Measurements from ENCODE around the gene SLC66A1. TPM values are rescaled to one million over a fixed set of nuclear protein-coding genes. Genes with fewer than 3 reads are reported as not detected.

SLC66A1 gene
- total RNA-seq, 4 donors from 2014 or later: 19.1 to 53.9 (median 35.3) TPM

- Histone ChIP-seq H3K27ac (no peak overlapping the region), H3K9me3 (no peaks in the 10 kb centered on the region), H3K4me3 (no peak overlapping the region), H3K36me3 (no peaks in the 10 kb centered on the region), H3K27me3 (no peaks in the 10 kb centered on the region), H3K4me1 (peaks cover 0 to 7% (median 2%) of the 10 kb centered on the region in 4 donors)
- no peak for DNase-seq
- intact Hi-C loops (cut with DNase I; ENCODE audit: low total_unique reads) (no loop called here), in situ Hi-C loops (cut with MboI; ENCODE audit: low pct_ligation_motif_present in 1 of 4, low pct_unique_long_range_greater_than_20kb in 1 of 4, low sequenced_read_pairs in 3 of 4) (no loop called here)
- WGBS, 2 donors (ENCODE audit: low coverage in 1 of 2): 60 to 88% methylated on average over 1 to 4 of the region's 4 CpGs
- no peak for TF ChIP-seq CTCF (IDR thresholded peaks at IDR 0.05)
- TF ChIP-seq POLR2AphosphoS5 (IDR thresholded peaks at IDR 0.05): no peak
- TF ChIP-seq EP300 (IDR thresholded peaks at IDR 0.05; ENCODE audit: low read depth): no peak
Observed at GRCh38 chr1:19337289-19337688, 25.2 kb downstream of the SLC66A1 start.

GRCh38 chr1:19338323-19338762 is 26.2 kb downstream of the SLC66A1 start:
- Histone ChIP-seq H3K4me1 (peaks cover 0 to 7% (median 2%) of the 10 kb centered on the region in 4 donors), H3K27ac (no peak overlapping the region), H3K27me3 (no peaks in the 10 kb centered on the region), H3K4me3 (no peak overlapping the region), H3K36me3 (peaks cover 0 to 7% (median 0%) of the 10 kb centered on the region in 4 donors), H3K9me3 (no peaks in the 10 kb centered on the region)
- WGBS, 2 donors (ENCODE audit: low coverage in 1 of 2): 86% methylated on average over 27 of the region's 27 CpGs; no CpG with 5 or more reads in 1 of the 2 donors
- intact Hi-C loops (cut with DNase I; ENCODE audit: low total_unique reads) (no loop called here), in situ Hi-C loops (cut with MboI; ENCODE audit: low pct_ligation_motif_present in 1 of 4, low pct_unique_long_range_greater_than_20kb in 1 of 4, low sequenced_read_pairs in 3 of 4) (no loop called here)
- TF ChIP-seq CTCF (IDR thresholded peaks at IDR 0.05): peak in 1 of 5 experiments; percentile 12
- TF ChIP-seq POLR2A (IDR thresholded peaks at IDR 0.05): no peak
- no peak for DNase-seq

- intact Hi-C loops (cut with DNase I; ENCODE audit: low total_unique reads): no loop called here
- TF ChIP-seq POLR2AphosphoS5 (IDR thresholded peaks at IDR 0.05) (no peak), POLR2A (IDR thresholded peaks at IDR 0.05) (no peak), EP300 (IDR thresholded peaks at IDR 0.05; ENCODE audit: low read depth) (no peak)
Observed at GRCh38 chr1:19339214-19339861, 27.2 kb downstream of the SLC66A1 start.

GRCh38 chr1:19340387-19340937 is 28.3 kb downstream of the SLC66A1 start:
- H3K4me3 ChIP-seq: no peak overlapping the region
- WGBS, 2 donors (ENCODE audit: low coverage in 1 of 2): 94 to 100% methylated on average over 4 to 14 of the region's 14 CpGs
- intact Hi-C loops (cut with DNase I; ENCODE audit: low total_unique reads) (no loop called here), in situ Hi-C loops (cut with MboI; ENCODE audit: low pct_ligation_motif_present in 1 of 4, low pct_unique_long_range_greater_than_20kb in 1 of 4, low sequenced_read_pairs in 3 of 4) (loop anchor here in 3 of 4 donors (5.0 to 10.0 kb wide), 2 partner anchors 312 to 314 kb away; no protein-coding TSS in a partner anchor)
- no peaks in the 10 kb centered on the region for H3K9me3 ChIP-seq
- H3K36me3 ChIP-seq: peaks cover 0 to 25% (median 7%) of the 10 kb centered on the region in 4 donors
- peaks cover 0 to 7% (median 2%) of the 10 kb centered on the region in 4 donors for H3K4me1 ChIP-seq
- no peak for TF ChIP-seq POLR2A (IDR thresholded peaks at IDR 0.05)
- no peak for TF ChIP-seq EP300 (IDR thresholded peaks at IDR 0.05; ENCODE audit: low read depth)
- no peak for TF ChIP-seq POLR2AphosphoS5 (IDR thresholded peaks at IDR 0.05)
- no peak for TF ChIP-seq CTCF (IDR thresholded peaks at IDR 0.05)
- no peaks in the 10 kb centered on the region for H3K27me3 ChIP-seq
- no peak for DNase-seq
- no peak overlapping the region for H3K27ac ChIP-seq

More at GRCh38 chr1:19339214-19339861, 27.2 kb downstream of the SLC66A1 start:
- no peaks in the 10 kb centered on the region for H3K9me3 ChIP-seq
- no peak for DNase-seq
- no peaks in the 10 kb centered on the region for H3K27me3 ChIP-seq
- peaks cover 0 to 16% (median 3%) of the 10 kb centered on the region in 4 donors for H3K36me3 ChIP-seq
- in situ Hi-C loops (cut with MboI; ENCODE audit: low pct_ligation_motif_present in 1 of 4, low pct_unique_long_range_greater_than_20kb in 1 of 4, low sequenced_read_pairs in 3 of 4): no loop called here
- H3K4me3 ChIP-seq: no peak overlapping the region
- H3K4me1 ChIP-seq: peaks cover 0 to 7% (median 2%) of the 10 kb centered on the region in 4 donors
- no peak overlapping the region for H3K27ac ChIP-seq
- 88 to 89% methylated on average over 13 to 19 of the region's 19 CpGs for WGBS, 2 donors (ENCODE audit: low coverage in 1 of 2)
